Upper lobe of left lung (tissue), 6 donors: ENCODE data around the gene LTN1. TPM values are rescaled to one million over a fixed set of nuclear protein-coding genes. Genes with fewer than 3 reads are reported as not detected.

Experiments
- ATAC-seq, 2 donors: fragments of 200-7000 bp; cut with Tn5 transposase; one replicate each; pipeline ENCODE4 v1.9.1; 2022; ENCODE audit warnings: mild to moderate bottlenecking in 2 of 2, moderate library complexity in 2 of 2; ENCODE audit not compliant: low FRiP score in 2 of 2
- DNase-seq, 2 donors: peaks; one replicate each; pipeline ENCODE4 v3.0.0-alpha.2; 2019 to 2020
- H3K27ac ChIP-seq, 4 donors: fragments of 200-600 bp; sonication (generic); one replicate each; pipeline ENCODE4 v1.5.1; 2016 to 2019
- H3K27me3 ChIP-seq, 4 donors: fragments of 200-600 bp; sonication (generic); one replicate each; pipeline ENCODE4 v1.5.1; 2017 to 2019
- H3K36me3 ChIP-seq, 4 donors: fragments of 200-600 bp; sonication (generic); one replicate each; pipeline ENCODE4 v1.5.1; 2016 to 2019
- H3K4me1 ChIP-seq, 4 donors: fragments of 200-600 bp; sonication (generic); one replicate each; pipeline ENCODE4 v1.5.1; 2018 to 2019
- H3K4me3 ChIP-seq, 4 donors: fragments of 200-600 bp; sonication (generic); one replicate each; pipeline ENCODE4 v1.5.1; 2017 to 2019; ENCODE audit warnings: mild to moderate bottlenecking in 2 of 4, moderate library complexity in 1 of 4
- H3K9me3 ChIP-seq, 4 donors: fragments of 200-600 bp; sonication (generic); one replicate each; pipeline ENCODE4 v1.5.1; 2018 to 2019
- EP300 ChIP-seq, 4 donors: sonication (generic); formaldehyde crosslinking; IDR thresholded peaks; one replicate each; pipeline ENCODE4 v1.5.1; 2017; ENCODE audit warnings: antibody characterized with exemption in 4 of 4, control low read depth in 2 of 4
- POLR2A ChIP-seq, 4 donors: fragments of 450-650 bp; IDR thresholded peaks; one replicate each; pipeline ENCODE4 v1.5.1; 2016 to 2017; ENCODE audit warnings: antibody characterized with exemption in 4 of 4, mild to moderate bottlenecking in 2 of 4
- POLR2AphosphoS5 ChIP-seq, 2 donors: sonication (generic); formaldehyde crosslinking; IDR thresholded peaks; one replicate each; pipeline ENCODE4 v1.5.1; 2017; ENCODE audit warnings: antibody characterized with exemption in 2 of 2
- WGBS, 2 donors: methylation state at CpG; one replicate each; pipeline ENCODE4 v1.1.5; 2017 to 2018; 5-methylcytosine and 5-hydroxymethylcytosine counted together
- total RNA-seq, 6 donors: library from RNA; depleted of rRNA in 4 of 6; stranded (reverse); fragments of >200 nt in 4 of 6; gene quantifications; one replicate each; pipeline versions ENCODE4 v1.1.0 to v1.2.1, GENCODE V29; 2016 to 2021
- TF ChIP-seq, protein P1 (sequence below), 6 experiments: fragments of 450-650 bp in 4 of 6; fragments of 200-600 bp in 2 of 6; sonication (generic) in 2 of 6; IDR thresholded peaks; one replicate each; pipeline ENCODE4 v1.5.1; 2016 to 2019; ENCODE audit warnings: antibody characterized with exemption in 6 of 6
- donor health status: DM: no; HTN: no; CAD: no; lungs with moderate emphysema.
- donor health status: DM: no; HTN: yes; CAD: no; lungs with severe emphysema.

The LTN1 gene
- total RNA-seq, 6 donors from 2014 or later = 7.4 to 45.6 (median 21.4) TPM

DNA sequence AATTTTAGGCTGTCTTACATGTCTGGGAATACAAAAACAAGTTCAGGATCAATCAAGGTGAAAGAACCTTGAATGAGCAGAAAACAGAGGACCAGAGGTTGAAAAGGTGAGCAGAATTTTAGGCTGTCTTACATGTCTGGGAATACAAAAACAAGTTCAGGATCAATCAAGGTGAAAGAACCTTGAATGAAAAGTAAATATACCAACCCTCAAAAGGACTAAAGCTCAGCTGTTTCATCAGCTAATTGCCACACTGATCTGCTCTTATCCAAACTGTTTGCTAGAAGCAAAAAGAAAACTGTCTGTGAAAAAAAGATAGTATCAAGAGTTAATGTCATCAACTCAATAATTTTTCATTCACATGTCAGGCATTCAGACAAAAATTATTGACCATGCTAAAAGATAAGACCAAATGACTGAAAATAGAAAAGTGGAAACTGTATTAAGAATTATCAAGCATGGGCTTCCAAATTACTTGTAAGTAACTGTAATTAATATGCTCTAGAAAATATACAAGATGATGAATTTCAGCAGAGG is 69.2 kb downstream of the LTN1 start:
- ATAC-seq = no peak
- no peak for DNase-seq
- Histone ChIP-seq H3K27me3 (no peaks in the 10 kb centered on the region), H3K4me1 (no peaks in the 10 kb centered on the region), H3K4me3 (no peak overlapping the region), H3K9me3 (no peaks in the 10 kb centered on the region), H3K27ac (no peak overlapping the region), H3K36me3 (peaks cover 0 to 10% (median 2%) of the 10 kb centered on the region in 4 donors)
- TF ChIP-seq, protein P1, sequence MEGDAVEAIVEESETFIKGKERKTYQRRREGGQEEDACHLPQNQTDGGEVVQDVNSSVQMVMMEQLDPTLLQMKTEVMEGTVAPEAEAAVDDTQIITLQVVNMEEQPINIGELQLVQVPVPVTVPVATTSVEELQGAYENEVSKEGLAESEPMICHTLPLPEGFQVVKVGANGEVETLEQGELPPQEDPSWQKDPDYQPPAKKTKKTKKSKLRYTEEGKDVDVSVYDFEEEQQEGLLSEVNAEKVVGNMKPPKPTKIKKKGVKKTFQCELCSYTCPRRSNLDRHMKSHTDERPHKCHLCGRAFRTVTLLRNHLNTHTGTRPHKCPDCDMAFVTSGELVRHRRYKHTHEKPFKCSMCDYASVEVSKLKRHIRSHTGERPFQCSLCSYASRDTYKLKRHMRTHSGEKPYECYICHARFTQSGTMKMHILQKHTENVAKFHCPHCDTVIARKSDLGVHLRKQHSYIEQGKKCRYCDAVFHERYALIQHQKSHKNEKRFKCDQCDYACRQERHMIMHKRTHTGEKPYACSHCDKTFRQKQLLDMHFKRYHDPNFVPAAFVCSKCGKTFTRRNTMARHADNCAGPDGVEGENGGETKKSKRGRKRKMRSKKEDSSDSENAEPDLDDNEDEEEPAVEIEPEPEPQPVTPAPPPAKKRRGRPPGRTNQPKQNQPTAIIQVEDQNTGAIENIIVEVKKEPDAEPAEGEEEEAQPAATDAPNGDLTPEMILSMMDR (IDR thresholded peaks at IDR 0.05) = no peak
- TF ChIP-seq POLR2A (IDR thresholded peaks at IDR 0.05) (no peak), POLR2AphosphoS5 (IDR thresholded peaks at IDR 0.05) (no peak), EP300 (IDR thresholded peaks at IDR 0.05) (no peak)

DNA sequence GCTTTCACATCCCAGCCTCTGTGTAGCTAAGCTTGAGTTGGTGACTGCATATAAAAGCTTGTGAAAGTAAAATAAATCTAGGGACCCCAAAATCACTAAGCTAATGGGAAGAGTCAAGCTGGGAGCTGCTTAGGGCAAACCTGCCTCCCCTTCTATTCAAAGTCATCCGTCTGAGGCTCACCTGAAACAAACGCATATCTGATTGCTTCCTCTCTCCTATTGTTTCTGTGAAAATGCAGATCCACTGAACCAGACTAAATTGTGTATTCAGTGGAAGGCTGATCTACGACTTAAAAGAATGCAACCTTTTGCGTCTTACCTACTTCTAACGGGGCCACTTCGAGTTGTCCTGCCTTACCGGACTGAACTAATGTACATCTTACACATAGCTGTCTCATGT is 70.3 kb downstream of the LTN1 start:
- Histone ChIP-seq H3K36me3 (peaks cover 0 to 7% (median 2%) of the 10 kb centered on the region in 4 donors), H3K4me3 (no peak overlapping the region), H3K9me3 (no peaks in the 10 kb centered on the region), H3K27me3 (no peaks in the 10 kb centered on the region), H3K27ac (no peak overlapping the region), H3K4me1 (no peaks in the 10 kb centered on the region)
- ATAC-seq (no peak), DNase-seq (no peak)
- TF ChIP-seq POLR2A (IDR thresholded peaks at IDR 0.05) = no peak
- no peak for TF ChIP-seq POLR2AphosphoS5 (IDR thresholded peaks at IDR 0.05)
- TF ChIP-seq EP300 (IDR thresholded peaks at IDR 0.05) = no peak
- TF ChIP-seq, protein P1 (IDR thresholded peaks at IDR 0.05) = no peak
- 89 to 94% methylated on average over 7 of the region's 7 CpGs for WGBS, 2 donors

DNA sequence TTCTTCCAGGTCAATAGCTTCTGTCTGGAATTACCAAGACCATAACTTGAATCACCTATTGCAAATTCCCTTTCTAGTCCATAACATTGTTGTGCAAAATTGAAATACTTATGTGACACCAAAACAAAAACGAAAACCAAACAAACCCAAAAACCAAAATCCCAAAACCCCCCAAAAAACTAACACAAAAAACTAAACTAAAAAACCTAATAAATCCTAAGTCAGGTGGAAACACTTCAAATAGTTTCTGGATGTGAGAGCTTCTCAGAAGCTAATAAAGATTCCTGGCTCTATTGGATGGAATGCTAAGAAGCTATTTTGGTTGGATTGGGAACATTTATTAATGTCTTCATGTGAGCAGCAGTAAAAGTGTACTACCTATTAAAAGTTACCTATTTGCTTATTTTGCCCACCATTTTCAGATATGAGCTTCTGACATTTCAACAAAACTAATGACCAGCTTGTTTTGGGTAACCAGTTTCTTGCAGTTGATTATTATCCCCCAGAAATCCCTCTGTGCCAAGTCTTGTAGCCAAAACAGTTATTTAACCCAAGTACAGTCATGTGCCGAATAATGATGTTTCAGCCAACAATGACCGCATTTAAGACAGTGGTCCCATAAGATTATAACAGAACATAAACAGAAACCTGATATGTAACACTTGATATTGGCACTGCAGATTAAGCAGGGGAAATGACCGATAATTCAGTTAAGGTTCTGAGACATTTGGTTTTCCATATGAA is 76.4 kb downstream of the LTN1 start:
- peak in 1 of 2 donors; percentile 51 for ATAC-seq
- TF ChIP-seq EP300 (IDR thresholded peaks at IDR 0.05) (no peak), POLR2AphosphoS5 (IDR thresholded peaks at IDR 0.05) (no peak), POLR2A (IDR thresholded peaks at IDR 0.05) (no peak)
- TF ChIP-seq, protein P1 (IDR thresholded peaks at IDR 0.05) = no peak
- WGBS, 2 donors = 86 to 90% methylated on average over 4 of the region's 4 CpGs

DNA sequence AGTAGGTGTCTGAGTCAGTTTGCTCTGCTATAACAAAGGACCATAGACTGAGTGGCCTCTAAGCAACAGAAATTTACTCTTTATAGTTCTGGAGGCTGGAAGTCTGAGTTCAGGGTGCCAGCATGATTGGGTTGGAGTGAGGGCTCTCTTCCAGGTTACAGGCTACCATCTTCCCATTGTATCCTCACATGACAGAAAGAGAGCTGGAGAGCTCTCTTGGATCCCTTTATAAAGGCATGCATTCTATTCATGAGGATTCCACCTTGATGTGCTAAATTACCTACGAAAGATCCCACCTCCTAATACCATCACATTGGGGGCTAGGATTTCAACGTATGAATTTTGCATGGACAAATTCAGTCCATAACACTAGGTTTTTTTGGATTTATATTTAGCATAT is 79.6 kb downstream of the LTN1 start:
- H3K9me3 ChIP-seq = no peaks in the 10 kb centered on the region
- ATAC-seq (no peak), DNase-seq (no peak)
- H3K4me3 ChIP-seq = no peak overlapping the region
- no peak overlapping the region for H3K27ac ChIP-seq
- TF ChIP-seq POLR2AphosphoS5 (IDR thresholded peaks at IDR 0.05) = no peak
- TF ChIP-seq POLR2A (IDR thresholded peaks at IDR 0.05) = no peak
- TF ChIP-seq, protein P1 (IDR thresholded peaks at IDR 0.05) = no peak
- no peak for TF ChIP-seq EP300 (IDR thresholded peaks at IDR 0.05)
- no peaks in the 10 kb centered on the region for H3K27me3 ChIP-seq
- H3K4me1 ChIP-seq = no peaks in the 10 kb centered on the region
- 85% methylated on average over 2 of the region's 2 CpGs for WGBS, 2 donors
- no peaks in the 10 kb centered on the region for H3K36me3 ChIP-seq

More for the DNA sequence above, 76.4 kb downstream of the LTN1 start:
- no peak overlapping the region for H3K27ac ChIP-seq
- no peak for DNase-seq
- H3K4me3 ChIP-seq = no peak overlapping the region
- H3K9me3 ChIP-seq = no peaks in the 10 kb centered on the region
- H3K4me1 ChIP-seq = no peaks in the 10 kb centered on the region
- H3K27me3 ChIP-seq = no peaks in the 10 kb centered on the region
- H3K36me3 ChIP-seq = no peaks in the 10 kb centered on the region
